CD8-positive, alpha-beta memory T cell (primary cell): Measurements from ENCODE around the gene PFDN1. TPM values are rescaled to one million over a fixed set of nuclear protein-coding genes. Genes with fewer than 3 reads are reported as not detected.
A peak's percentile ranks its signal among the peaks of the same experiment; 100 is the strongest.

Source experiments
- CTCF ChIA-PET: fragments of 350-600 bp; sonication (Branson Sonifier 250); formaldehyde crosslinking; loops from one replicate; lab custom pipeline; 2021; ENCODE audit warnings: antibody characterized with exemption; lab: Charles Lee
- POLR2A ChIA-PET: fragments of 350-600 bp; sonication (Branson Sonifier 250); formaldehyde crosslinking; loops from one replicate; lab custom pipeline; 2021; ENCODE audit warnings: antibody characterized with exemption; lab: Charles Lee
- DNase-seq, 5 donors: peaks; one replicate each; pipeline versions ENCODE4 v3.0.0 to v3.0.0-alpha.2; 2020 to 2022; ENCODE audit warnings: mixed read lengths in 1 of 5
- H3K27ac ChIP-seq: one replicate; pipeline ENCODE4 v1.7.0; 2013; ENCODE audit warnings: low read depth, mild to moderate bottlenecking, low read length, moderate library complexity
- H3K27me3 ChIP-seq: 2 replicates; pipeline ENCODE4 v1.7.0; 2013; ENCODE audit warnings: low read length, mild to moderate bottlenecking; ENCODE audit not compliant: insufficient read depth, poor library complexity, severe bottlenecking
- H3K36me3 ChIP-seq: 2 replicates; pipeline ENCODE4 v1.7.0; 2013; ENCODE audit warnings: mild to moderate bottlenecking, low read length, moderate library complexity; ENCODE audit not compliant: insufficient read depth
- H3K4me1 ChIP-seq: 2 replicates; pipeline ENCODE4 v1.7.0; 2013; ENCODE audit warnings: mild to moderate bottlenecking, low read length, moderate library complexity; ENCODE audit not compliant: insufficient read depth
- H3K4me3 ChIP-seq: 2 replicates; pipeline ENCODE4 v1.7.0; 2013; ENCODE audit warnings: mild to moderate bottlenecking, low read length
- H3K9me3 ChIP-seq: 2 replicates; pipeline ENCODE4 v1.7.0; 2013; ENCODE audit warnings: mild to moderate bottlenecking, low read length
- H3K27ac Mint-ChIP-seq, 8 donors: one replicate each; pipeline ENCODE4 v1.8.0; 2020 to 2021; ENCODE audit warnings: mixed read lengths in 8 of 8, mild to moderate bottlenecking in 6 of 8, inconsistent platforms in 3 of 8, moderate library complexity in 3 of 8
- H3K27me3 Mint-ChIP-seq, 2 donors: one replicate each; pipeline ENCODE4 v1.8.0; 2020 to 2021; ENCODE audit warnings: mixed read lengths in 2 of 2, mild to moderate bottlenecking in 1 of 2, moderate library complexity in 1 of 2
- H3K36me3 Mint-ChIP-seq, 3 donors: one replicate each; pipeline ENCODE4 v1.8.0; 2020 to 2021; ENCODE audit warnings: mixed read lengths in 3 of 3, inconsistent platforms in 1 of 3, mild to moderate bottlenecking in 1 of 3
- H3K4me1 Mint-ChIP-seq, 3 donors: one replicate each; pipeline ENCODE4 v1.8.0; 2020 to 2021; ENCODE audit warnings: mixed read lengths in 3 of 3, inconsistent platforms in 1 of 3, mild to moderate bottlenecking in 1 of 3
- H3K4me3 Mint-ChIP-seq, 7 donors: one replicate each; pipeline ENCODE4 v1.8.0; 2020 to 2021; ENCODE audit warnings: mixed read lengths in 7 of 7, mild to moderate bottlenecking in 6 of 7, moderate library complexity in 4 of 7, inconsistent platforms in 2 of 7
- H3K9me3 Mint-ChIP-seq, 5 donors: one replicate each; pipeline ENCODE4 v1.8.0; 2020 to 2022; ENCODE audit warnings: mixed read lengths in 5 of 5, mild to moderate bottlenecking in 3 of 5, moderate library complexity in 2 of 5, inconsistent platforms in 1 of 5
- polyA plus RNA-seq: library from polyadenylated mRNA; unstranded; fragments of 300-500 nt; fragmentation: Illumina TruSeq; gene quantifications from one replicate; pipeline ENCODE4 v1.2.3, GENCODE V29; 2021
- total RNA-seq, 2 experiments: library from RNA; stranded (reverse); gene quantifications; one replicate each; pipeline ENCODE4 v1.2.3, GENCODE V29; 2021

Gene PFDN1
- total and polyA plus RNA-seq, 3 experiments from 2014 or later: 71.2 to 115 (median 73.2) TPM

DNA sequence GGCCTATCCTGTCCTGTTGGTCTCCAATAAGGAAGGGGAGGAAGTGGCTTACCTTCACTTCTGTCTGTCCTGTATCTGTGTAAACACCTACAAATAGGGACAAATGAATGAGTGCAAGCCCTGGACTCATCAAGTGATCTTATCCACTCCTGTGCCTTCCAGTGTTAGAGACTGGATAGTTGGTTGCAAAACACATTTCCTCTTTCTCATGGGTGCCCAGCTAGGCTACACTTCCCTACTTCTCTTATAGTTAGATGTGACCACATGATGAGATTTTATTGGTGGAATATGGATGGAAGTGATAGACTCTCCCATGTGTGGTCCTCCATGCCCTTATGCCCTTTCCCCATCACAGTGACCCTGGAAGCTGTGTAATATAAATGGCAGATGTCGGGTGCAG is 16.9 kb upstream of the PFDN1 start:
- H3K4me3 ChIP-seq: no peak overlapping the region
- H3K4me3 Mint-ChIP-seq: no peak overlapping the region

DNA sequence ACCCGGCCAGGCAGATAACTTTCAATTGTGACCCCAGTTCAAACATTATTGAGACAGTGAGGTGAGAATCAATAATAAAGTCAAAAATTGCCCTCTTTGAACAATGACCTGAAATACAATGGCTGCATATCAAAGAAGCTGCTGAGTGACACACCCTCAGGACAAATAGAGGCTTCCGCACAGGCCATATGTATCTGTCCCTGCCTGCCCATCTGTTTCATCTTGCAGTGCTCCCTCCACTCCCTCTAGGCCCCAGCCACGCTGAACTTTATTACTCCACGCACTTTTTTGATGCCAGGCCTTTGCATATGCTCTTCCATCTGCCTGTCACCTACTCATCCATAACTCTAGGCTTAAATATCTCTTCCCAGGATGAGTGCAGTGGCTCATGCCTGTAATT is 15.9 kb upstream of the PFDN1 start:
- no peaks in the 10 kb centered on the region for H3K4me1 ChIP-seq
- no peak for DNase-seq

More for the DNA sequence above, 16.9 kb upstream of the PFDN1 start:
- Mint-ChIP-seq H3K27ac (no peak overlapping the region), H3K36me3 (no peaks in the 10 kb centered on the region), H3K27me3 (no peaks in the 10 kb centered on the region), H3K9me3 (no peaks in the 10 kb centered on the region), H3K4me1 (no peaks in the 10 kb centered on the region)
- ChIA-PET POLR2A (no interaction called here), CTCF (interaction anchor here (1.3 kb wide), 1 partner anchor 26 kb away, joined by 3 read pairs; the partner anchor contains the start of gene HBEGF)
- Histone ChIP-seq H3K27ac (no peak overlapping the region), H3K27me3 (no peaks in the 10 kb centered on the region), H3K36me3 (no peaks in the 10 kb centered on the region), H3K9me3 (no peaks in the 10 kb centered on the region), H3K4me1 (no peaks in the 10 kb centered on the region)
- DNase-seq: no peak

DNA sequence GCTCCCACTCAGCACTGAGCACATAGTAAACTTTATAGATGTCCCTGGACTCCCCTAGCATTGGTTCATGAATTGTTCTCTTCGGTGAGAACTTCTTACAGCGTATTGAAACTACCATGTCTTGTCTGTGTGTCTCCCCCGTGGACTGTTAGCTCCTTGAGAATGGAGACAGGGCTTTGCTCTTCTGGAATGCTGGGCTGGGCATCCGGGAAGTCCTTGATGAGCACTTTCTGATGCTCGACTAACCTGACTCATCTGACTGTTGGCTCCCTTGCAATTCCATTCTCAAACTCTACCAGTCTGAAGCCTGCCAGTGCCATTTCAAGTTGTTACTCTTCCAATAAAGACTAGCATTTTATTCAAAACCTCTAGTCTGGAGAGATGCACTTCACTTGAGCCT is 15.0 kb upstream of the PFDN1 start:
- Histone ChIP-seq H3K36me3 (no peaks in the 10 kb centered on the region), H3K4me3 (no peak overlapping the region), H3K9me3 (no peaks in the 10 kb centered on the region), H3K27ac (no peak overlapping the region), H3K4me1 (no peaks in the 10 kb centered on the region), H3K27me3 (no peaks in the 10 kb centered on the region)
- peak overlapping the region in 1 of 8 donors; percentile 41 for H3K27ac Mint-ChIP-seq
- no peaks in the 10 kb centered on the region for H3K36me3 Mint-ChIP-seq
- no peaks in the 10 kb centered on the region for H3K9me3 Mint-ChIP-seq
- no peak overlapping the region for H3K4me3 Mint-ChIP-seq
- POLR2A ChIA-PET: no interaction called here
- no peak for DNase-seq
- no peaks in the 10 kb centered on the region for H3K4me1 Mint-ChIP-seq
- CTCF ChIA-PET: no interaction called here
- peaks cover 0 to 1% of the 10 kb centered on the region in 2 donors for H3K27me3 Mint-ChIP-seq

More for the DNA sequence above, 15.9 kb upstream of the PFDN1 start:
- no peak overlapping the region for H3K4me3 ChIP-seq
- no peak overlapping the region for H3K4me3 Mint-ChIP-seq
- CTCF ChIA-PET: no interaction called here
- H3K27me3 Mint-ChIP-seq: no peaks in the 10 kb centered on the region
- H3K9me3 Mint-ChIP-seq: no peaks in the 10 kb centered on the region
- no peaks in the 10 kb centered on the region for H3K27me3 ChIP-seq
- H3K4me1 Mint-ChIP-seq: no peaks in the 10 kb centered on the region
- POLR2A ChIA-PET: no interaction called here
- H3K27ac ChIP-seq: no peak overlapping the region
- no peaks in the 10 kb centered on the region for H3K36me3 ChIP-seq
- peak overlapping the region in 1 of 8 donors; percentile 24 for H3K27ac Mint-ChIP-seq
- no peaks in the 10 kb centered on the region for H3K36me3 Mint-ChIP-seq
- H3K9me3 ChIP-seq: no peaks in the 10 kb centered on the region

DNA sequence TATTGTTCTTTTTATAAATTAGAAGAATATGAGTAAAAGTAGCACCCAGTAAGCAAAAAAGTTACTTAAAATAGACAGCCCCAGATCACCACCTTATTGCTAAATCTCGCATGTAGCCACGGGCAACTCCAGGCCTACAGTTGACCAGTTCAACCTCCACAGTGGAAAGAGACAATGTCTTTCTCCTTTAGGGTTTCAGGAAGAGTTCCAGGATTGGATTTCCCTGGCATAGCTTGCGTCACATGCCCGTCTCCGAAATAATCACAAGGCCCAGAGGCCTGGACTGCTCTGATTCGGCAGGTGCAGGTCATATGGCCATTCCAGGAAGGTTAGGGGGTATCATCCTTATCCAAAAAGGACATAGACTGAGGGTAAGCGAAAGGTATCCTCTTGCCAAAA is 9.9 kb upstream of the PFDN1 start:
- POLR2A ChIA-PET: interaction anchor here (0.6 kb wide), 1 partner anchor 19 kb away, joined by 4 read pairs; no protein-coding TSS in a partner anchor
- Histone ChIP-seq H3K9me3 (no peaks in the 10 kb centered on the region), H3K27me3 (no peaks in the 10 kb centered on the region), H3K36me3 (no peaks in the 10 kb centered on the region), H3K4me1 (no peaks in the 10 kb centered on the region), H3K4me3 (no peak overlapping the region), H3K27ac (no peak overlapping the region)
- no peak for DNase-seq
- Mint-ChIP-seq H3K4me3 (no peak overlapping the region), H3K27ac (no peak overlapping the region), H3K27me3 (peaks cover 2 to 17% of the 10 kb centered on the region in 2 donors), H3K36me3 (no peaks in the 10 kb centered on the region), H3K4me1 (no peaks in the 10 kb centered on the region), H3K9me3 (no peaks in the 10 kb centered on the region)
- CTCF ChIA-PET: no interaction called here

DNA sequence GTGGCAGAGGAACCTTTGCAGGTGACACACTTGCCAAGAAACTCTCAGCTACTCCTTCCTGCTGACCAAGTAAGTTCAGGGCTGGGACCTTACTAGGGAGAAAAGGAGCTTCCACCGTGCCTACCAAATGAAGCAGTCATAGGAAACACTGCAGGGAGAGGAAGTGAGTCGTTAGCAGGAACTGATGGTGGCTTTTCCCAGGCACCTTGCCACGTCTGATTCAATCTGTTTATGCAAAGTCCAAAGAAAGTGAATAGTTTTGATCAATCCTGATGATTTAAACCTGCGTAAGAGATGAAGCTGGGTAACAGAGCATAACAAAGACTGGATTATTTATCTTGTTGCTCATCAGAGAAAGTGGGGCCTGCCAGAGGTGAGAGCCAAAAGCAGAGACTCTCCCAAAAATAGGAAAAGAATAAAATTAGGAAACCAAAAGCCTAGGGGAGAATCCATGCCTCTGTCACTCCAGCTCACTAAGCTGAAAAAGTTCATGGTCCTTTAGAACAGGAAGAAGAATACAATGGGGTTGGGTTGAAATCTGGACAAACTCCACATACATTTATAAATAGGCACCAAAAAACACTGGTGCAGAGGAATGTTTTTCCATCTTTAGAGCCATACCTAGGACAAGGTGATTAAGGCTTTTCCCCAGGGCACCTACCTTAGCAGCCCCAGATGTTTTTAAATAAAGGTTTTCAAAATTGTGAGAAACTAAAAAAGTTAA is 9.3 kb upstream of the PFDN1 start:
- H3K4me1 Mint-ChIP-seq: no peaks in the 10 kb centered on the region
- Histone ChIP-seq H3K4me3 (no peak overlapping the region), H3K36me3 (no peaks in the 10 kb centered on the region), H3K9me3 (no peaks in the 10 kb centered on the region), H3K4me1 (no peaks in the 10 kb centered on the region), H3K27me3 (no peaks in the 10 kb centered on the region), H3K27ac (no peak overlapping the region)
- no peak overlapping the region for H3K27ac Mint-ChIP-seq
- H3K36me3 Mint-ChIP-seq: no peaks in the 10 kb centered on the region
- no peak for DNase-seq
- POLR2A ChIA-PET: interaction anchor here (0.6 kb wide), 1 partner anchor 19 kb away, joined by 4 read pairs; no protein-coding TSS in a partner anchor
- no peaks in the 10 kb centered on the region for H3K9me3 Mint-ChIP-seq
- CTCF ChIA-PET: no interaction called here
- H3K4me3 Mint-ChIP-seq: no peak overlapping the region
- H3K27me3 Mint-ChIP-seq: peaks cover 2 to 17% of the 10 kb centered on the region in 2 donors

DNA sequence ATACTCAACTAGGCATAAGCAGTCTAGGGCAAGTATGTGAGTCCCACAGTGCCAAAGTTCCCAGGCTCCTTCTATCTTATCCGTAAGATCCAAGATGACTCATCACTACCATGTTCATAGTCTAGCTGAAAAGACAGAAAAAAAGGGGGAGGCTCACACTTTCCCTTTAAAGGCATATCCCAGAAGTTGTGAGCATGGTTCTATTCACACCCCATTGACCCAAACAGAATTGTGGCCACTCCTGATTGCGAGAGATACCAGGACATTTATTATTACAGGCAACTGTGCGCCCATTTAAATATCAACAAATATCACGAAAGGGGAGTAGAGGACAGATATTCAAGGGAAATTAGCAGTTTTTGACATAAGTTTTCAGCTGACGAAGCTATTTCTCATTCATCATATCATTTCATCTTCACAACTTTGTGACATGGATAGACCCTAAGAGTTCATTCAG is 8.1 kb upstream of the PFDN1 start:
- no peaks in the 10 kb centered on the region for H3K36me3 Mint-ChIP-seq
- Histone ChIP-seq H3K4me1 (no peaks in the 10 kb centered on the region), H3K27me3 (no peaks in the 10 kb centered on the region), H3K4me3 (no peak overlapping the region), H3K9me3 (no peaks in the 10 kb centered on the region), H3K36me3 (no peaks in the 10 kb centered on the region), H3K27ac (peak overlapping the region; percentile 20)
- peaks cover 4 to 23% of the 10 kb centered on the region in 2 donors for H3K27me3 Mint-ChIP-seq
- ChIA-PET CTCF (no interaction called here), POLR2A (no interaction called here)
- no peak for DNase-seq
- H3K4me1 Mint-ChIP-seq: no peaks in the 10 kb centered on the region
- no peak overlapping the region for H3K4me3 Mint-ChIP-seq
- H3K27ac Mint-ChIP-seq: no peak overlapping the region
- H3K9me3 Mint-ChIP-seq: no peaks in the 10 kb centered on the region

DNA sequence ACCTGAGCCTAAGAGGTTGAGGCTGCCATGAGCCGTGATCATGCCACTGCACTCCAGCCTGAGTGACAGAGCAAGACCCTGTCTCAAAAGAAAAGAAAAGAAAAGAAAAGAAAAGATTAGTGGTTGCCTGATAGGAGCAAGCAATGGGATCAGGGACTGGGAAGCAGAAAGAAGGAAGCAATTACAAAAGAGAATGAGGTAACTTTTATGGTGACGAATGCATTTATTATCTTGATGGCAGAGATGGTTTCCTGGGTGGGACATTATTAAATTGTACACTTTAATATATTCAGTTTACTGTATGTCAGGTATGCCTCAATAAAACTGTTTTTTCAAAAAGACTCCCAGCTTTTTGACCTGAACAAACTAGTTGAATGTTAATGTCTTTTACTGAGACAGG is 7.5 kb upstream of the PFDN1 start:
- Histone ChIP-seq H3K4me1 (no peaks in the 10 kb centered on the region), H3K36me3 (no peaks in the 10 kb centered on the region), H3K4me3 (no peak overlapping the region), H3K27ac (peak overlapping the region; percentile 20), H3K27me3 (no peaks in the 10 kb centered on the region), H3K9me3 (no peaks in the 10 kb centered on the region)
- CTCF ChIA-PET: no interaction called here
- POLR2A ChIA-PET: no interaction called here
- H3K27ac Mint-ChIP-seq: no peak overlapping the region
- H3K9me3 Mint-ChIP-seq: no peaks in the 10 kb centered on the region
- DNase-seq: no peak
- H3K4me3 Mint-ChIP-seq: no peak overlapping the region
- peaks cover 4 to 23% of the 10 kb centered on the region in 2 donors for H3K27me3 Mint-ChIP-seq
- no peaks in the 10 kb centered on the region for H3K36me3 Mint-ChIP-seq
- H3K4me1 Mint-ChIP-seq: no peaks in the 10 kb centered on the region

DNA sequence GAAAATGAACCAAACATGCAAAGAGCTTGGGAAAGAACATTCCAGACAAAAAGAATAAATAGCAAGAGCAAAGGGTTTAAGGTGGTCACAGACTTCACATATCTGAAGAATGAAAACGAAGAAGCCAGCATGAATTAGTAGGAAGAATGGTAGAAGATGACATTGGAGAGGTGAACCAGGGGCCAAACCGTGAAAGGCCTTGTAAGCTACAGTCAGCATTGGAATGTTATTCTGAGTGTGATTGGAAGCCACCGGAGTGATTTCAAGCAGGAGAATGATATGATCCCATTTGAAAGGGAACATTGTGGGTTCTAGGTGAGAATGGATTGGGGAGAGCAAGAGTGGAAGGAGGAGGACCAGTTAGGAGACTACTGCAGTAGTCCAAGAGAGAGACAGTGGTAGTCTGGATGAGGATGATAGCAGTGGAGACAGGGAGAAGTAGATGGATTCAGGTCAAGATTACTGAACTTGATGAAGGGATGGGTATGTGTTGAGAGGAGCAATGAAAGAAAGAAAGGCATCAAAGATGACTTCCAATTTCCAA is 6.9 kb upstream of the PFDN1 start:
- no peak overlapping the region for H3K27ac Mint-ChIP-seq
- H3K27me3 Mint-ChIP-seq: peaks cover 4 to 25% of the 10 kb centered on the region in 2 donors
- ChIA-PET CTCF (interaction anchor here (0.6 kb wide), 1 partner anchor 33 kb away, joined by 3 read pairs; no protein-coding TSS in a partner anchor), POLR2A (no interaction called here)
- H3K9me3 ChIP-seq: no peaks in the 10 kb centered on the region
- no peaks in the 10 kb centered on the region for H3K27me3 ChIP-seq
- H3K27ac ChIP-seq: no peak overlapping the region
- H3K4me3 ChIP-seq: no peak overlapping the region
- no peaks in the 10 kb centered on the region for H3K9me3 Mint-ChIP-seq
- H3K4me1 ChIP-seq: no peaks in the 10 kb centered on the region
- no peaks in the 10 kb centered on the region for H3K36me3 Mint-ChIP-seq
- H3K36me3 ChIP-seq: no peaks in the 10 kb centered on the region
- H3K4me1 Mint-ChIP-seq: no peaks in the 10 kb centered on the region
- no peak for DNase-seq
- no peak overlapping the region for H3K4me3 Mint-ChIP-seq
